Hair follicular keratinocyte (primary cell): ENCODE measurements around the gene UVSSA. TPM values are rescaled to one million over a fixed set of nuclear protein-coding genes. Genes with fewer than 3 reads are reported as not detected.

Experiments used
- total RNA-seq: library from RNA; depleted of rRNA; stranded (reverse); fragments of >200 nt; gene quantifications from 2 replicates; pipeline ENCODE4 v1.2.3, GENCODE V29; 2015

The UVSSA gene, protein sequence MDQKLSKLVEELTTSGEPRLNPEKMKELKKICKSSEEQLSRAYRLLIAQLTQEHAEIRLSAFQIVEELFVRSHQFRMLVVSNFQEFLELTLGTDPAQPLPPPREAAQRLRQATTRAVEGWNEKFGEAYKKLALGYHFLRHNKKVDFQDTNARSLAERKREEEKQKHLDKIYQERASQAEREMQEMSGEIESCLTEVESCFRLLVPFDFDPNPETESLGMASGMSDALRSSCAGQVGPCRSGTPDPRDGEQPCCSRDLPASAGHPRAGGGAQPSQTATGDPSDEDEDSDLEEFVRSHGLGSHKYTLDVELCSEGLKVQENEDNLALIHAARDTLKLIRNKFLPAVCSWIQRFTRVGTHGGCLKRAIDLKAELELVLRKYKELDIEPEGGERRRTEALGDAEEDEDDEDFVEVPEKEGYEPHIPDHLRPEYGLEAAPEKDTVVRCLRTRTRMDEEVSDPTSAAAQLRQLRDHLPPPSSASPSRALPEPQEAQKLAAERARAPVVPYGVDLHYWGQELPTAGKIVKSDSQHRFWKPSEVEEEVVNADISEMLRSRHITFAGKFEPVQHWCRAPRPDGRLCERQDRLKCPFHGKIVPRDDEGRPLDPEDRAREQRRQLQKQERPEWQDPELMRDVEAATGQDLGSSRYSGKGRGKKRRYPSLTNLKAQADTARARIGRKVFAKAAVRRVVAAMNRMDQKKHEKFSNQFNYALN
- 3.5 and 7.0 TPM in 2 replicates for total RNA-seq

DNA sequence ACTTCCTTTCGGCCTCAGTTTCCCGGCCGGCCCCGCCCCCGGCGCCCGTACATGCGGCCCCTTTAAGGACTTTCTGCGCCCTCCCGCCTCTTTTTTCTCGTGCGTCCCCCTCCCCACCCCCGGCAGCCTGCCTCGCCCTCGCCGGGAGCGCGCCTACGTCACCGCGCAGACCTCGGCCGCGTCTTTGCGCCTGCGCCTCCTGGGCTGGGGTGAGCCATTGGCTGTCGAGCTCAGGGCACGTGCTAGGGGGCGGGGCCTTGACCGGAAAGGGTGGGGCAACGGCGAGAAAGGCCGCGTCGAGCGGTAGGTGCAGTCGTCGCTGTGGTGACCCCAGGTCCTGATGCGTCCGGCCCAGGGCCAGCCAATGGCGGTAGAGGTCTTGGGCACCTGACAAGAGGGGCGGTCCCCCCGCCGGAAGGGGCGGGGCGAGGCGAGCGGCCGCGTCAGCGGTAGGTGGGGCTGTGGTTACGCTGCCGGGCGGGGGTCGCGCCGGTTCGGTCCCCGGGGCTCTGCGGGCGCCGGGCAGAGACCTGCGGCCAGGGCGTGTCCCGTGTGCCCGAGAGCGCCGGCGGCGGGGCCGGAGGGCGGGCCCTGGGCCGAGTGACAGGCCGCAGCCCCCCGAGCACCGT is at the start of gene UVSSA:
Gene UVSSA (plus strand): TSS at position 428 of the 629 bp plus-strand sequence. CDS start 884 bp downstream, outside the sequence.

DNA sequence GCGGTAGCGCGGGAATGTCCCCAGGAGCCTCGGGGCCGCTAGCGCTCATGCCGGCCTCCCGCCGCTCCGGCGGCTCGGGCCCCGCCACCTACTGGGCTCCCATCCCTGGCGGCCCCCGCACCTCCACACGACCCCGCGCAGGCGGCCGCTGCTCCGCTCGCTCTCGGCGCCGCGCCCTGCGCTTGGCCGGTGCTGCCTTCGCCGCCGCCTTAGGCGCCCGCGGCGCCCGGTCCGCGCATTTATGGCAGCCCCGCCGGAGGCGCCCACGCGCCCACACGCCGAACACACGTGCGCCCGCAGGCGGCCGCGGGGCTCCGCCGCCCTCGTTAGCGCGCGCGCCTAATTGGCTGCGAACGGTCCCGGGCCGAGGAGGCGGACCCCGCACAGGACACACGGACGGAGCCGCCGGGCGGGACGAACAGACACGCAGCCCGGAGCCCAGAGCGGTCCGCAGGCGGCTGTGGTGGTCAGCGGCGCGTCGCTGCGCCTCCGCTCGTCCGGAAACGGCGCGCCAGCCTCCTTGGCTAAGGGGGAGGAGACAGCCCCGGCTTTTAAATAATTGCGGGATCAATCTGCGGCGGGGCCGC is 59.5 kb downstream of the UVSSA start, which contains the start of gene NKX1-1:
Gene NKX1-1 (minus strand): TSS at position 49 of the 587 bp plus-strand sequence. CDS start 0 bp downstream, at position 49.

Other genes with a start within 250 kb of the UVSSA start
- gene RNF212, start 233.6 kb upstream of the UVSSA start, total RNA-seq: 1.2 TPM in 1 of 2 replicates, not detected in the other
- gene SPON2, start 174.6 kb upstream of the UVSSA start, total RNA-seq: 0.08 and 4.7 TPM in 2 replicates
- 129 and 163 TPM in 2 replicates for gene CTBP1, start 98.1 kb upstream of the UVSSA start, total RNA-seq
- gene MAEA, start 57.3 kb upstream of the UVSSA start, total RNA-seq: 59.7 and 84.2 TPM in 2 replicates
- gene NKX1-1, start 59.2 kb downstream of the UVSSA start, total RNA-seq: not detected in 2 replicates